Activated CD4-positive, alpha-beta T cell treated with anti-CD3 and anti-CD28 coated beads, Interleukin-2, Interleukin-4, amounts not matched to agents 100 ng/mL and 50 ng/mL, durations not matched to agents 16 hours and 8 hours (primary cell): ENCODE results near the gene IRS1.

Experiments
- DNase-seq: peaks from one replicate; pipeline ENCODE4 v3.0.0-alpha.2; 2020; ENCODE audit warnings: low spot score

The IRS1 gene

GRCh38 chr2:226756131-226756530 is 43.5 kb downstream of the IRS1 start:
- DNase-seq = no peak

- DNase-seq = no peak
Measured at GRCh38 chr2:226755631-226756030, 44.0 kb downstream of the IRS1 start.

GRCh38 chr2:226754821-226755604 is 44.6 kb downstream of the IRS1 start:
- DNase-seq = no peak

DNA sequence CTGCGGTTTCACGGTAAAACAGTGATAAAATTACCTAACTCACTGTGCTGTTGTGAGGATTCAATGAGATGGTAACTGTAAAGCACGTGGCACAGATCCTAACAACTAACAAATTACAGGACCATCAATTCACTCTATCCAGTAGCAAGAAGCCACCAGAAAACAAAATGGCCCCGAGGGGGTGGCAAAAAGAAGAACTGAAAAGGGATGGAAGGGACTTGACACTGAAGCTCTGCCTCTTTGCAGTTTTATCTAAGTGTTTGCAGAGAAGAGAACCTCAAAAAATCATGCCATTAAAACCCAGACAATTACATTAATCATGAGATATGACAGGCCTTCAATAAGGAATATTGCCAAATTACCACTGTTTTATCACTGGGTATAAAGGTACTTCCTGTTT is 46.7 kb downstream of the IRS1 start:
- DNase-seq = no peak

- no peak for DNase-seq
Measured at GRCh38 chr2:226747288-226747687, 52.3 kb downstream of the IRS1 start.

- no peak for DNase-seq
Measured at GRCh38 chr2:226746196-226746800, 53.3 kb downstream of the IRS1 start.

DNA sequence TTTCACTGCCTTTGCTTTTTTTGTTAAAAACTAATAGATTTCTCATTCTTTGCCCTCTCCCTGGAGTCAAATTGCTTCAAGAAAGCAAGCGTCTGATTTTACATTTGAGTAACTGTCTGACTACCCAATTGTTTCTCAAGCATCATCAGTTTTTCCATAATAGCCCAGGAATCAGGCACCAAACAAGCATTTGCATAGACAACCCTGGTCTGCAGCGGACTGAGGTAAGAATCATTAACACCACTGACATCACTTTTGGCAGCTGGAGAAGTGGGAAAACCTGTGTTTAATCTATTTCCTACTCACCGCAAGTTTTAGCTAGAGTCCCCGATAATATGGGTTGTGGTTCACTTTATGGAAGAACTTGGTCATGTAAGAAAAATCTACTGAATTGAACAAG is 55.7 kb downstream of the IRS1 start:
- DNase-seq = no peak

DNA sequence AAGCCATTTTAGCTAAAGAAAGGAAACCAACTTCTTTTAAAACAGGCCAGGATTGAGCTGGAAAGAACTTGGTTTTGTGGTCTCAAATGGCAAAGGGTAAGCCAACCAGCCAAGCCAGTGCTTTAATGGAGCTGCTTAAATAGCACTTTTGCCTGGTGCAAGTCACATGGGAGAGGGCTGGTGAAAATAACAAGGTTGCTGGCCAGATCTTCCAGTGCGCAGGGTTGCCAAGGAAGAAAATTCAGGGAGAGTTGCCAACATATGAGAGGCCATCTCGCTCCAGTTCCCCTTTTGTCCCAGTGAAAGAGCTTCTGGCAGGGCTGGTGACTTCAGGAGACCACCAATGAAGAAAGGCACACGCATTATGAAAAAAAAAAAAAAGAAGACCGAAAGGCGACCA is 57.3 kb downstream of the IRS1 start:
- DNase-seq = no peak

GRCh38 chr2:226740039-226740648 is 59.5 kb downstream of the IRS1 start:
- no peak for DNase-seq

- DNase-seq = no peak
Measured at GRCh38 chr2:226739545-226740030, 60.0 kb downstream of the IRS1 start.

DNA sequence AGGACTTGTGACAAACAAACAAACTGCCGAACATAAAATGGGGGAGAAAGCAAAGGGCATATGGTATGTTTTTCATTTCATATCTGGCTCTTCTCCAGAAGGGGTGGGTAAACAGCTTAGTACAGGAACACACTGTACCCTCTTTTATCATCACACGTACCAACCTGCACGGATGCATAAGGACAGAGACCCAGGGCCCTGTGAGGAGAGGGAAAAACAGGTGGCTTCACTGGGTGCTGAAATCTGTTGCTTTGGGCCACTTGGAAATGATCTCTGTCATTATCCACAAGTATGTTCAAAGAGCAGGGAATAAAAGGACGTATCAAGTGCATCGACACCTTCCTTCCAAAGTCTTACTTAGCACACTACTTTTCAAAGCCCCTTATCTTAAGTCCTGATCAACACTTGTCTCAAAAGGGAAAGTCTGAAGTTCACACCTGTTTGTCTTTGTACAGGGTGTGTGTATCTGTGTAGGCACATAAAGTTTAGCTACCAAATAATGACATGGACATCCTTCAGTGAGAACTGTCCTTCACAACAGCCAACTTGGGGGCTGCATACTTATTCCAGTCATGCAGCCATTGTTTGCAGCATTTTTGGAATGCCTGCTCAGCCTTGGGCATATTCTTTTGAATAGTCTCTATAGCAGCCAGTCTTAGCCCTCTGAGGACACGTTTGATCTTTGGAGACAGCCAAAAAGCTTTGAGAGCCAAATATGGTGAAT is 60.6 kb downstream of the IRS1 start:
- no peak for DNase-seq

GRCh38 chr2:226738191-226738820 is 61.3 kb downstream of the IRS1 start:
- no peak for DNase-seq

DNA sequence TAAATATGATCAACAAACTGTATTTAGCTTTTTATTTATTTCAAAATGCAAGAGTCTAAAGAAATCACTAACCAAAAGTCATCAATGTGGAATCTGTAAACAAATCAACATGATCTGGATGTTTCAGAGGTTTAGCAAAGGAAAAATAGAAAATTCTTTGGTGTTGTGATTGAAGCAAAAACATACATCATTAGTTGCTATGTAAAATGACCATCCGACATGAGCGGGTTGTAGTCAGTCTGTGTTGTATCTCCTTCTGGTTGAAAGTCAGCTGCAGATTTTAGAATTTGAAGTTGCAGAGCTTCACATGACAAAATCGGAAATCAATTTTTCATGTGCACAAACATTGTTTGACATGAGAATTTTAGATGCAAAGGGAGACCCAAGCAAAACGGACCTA is 63.2 kb downstream of the IRS1 start:
- DNase-seq = no peak

GRCh38 chr2:226733927-226734564 is 65.6 kb downstream of the IRS1 start:
- no peak for DNase-seq

- DNase-seq = no peak
Measured at GRCh38 chr2:226733189-226733858, 66.3 kb downstream of the IRS1 start.

DNA sequence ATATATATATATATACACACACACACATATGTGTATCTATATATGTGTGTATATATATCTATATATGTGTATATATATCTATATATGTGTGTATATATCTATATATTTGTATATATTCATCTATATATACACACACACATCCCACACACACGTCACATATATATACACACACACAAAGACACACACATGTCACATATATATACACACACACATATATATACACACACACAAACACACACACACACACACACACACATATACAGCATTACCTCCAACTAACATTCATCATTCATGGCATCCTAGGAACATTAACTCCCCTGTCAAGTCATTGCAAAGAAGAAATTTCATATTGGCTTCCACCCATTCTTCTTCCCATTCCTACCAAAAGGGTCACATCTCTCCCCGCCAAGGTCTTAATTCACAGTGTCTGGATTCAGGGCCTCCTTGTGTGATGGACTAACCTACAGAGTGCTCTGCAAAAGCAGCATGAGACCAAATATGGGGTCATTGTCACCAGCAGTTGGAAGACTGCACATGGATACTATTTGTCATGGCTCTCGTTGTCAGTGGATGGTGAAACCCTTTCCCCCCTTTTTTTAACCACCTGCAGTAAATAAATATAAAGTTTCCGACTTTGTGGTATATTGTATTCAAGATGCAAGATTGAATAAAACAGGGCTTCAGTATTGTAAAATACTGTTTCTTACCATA is 67.0 kb downstream of the IRS1 start:
- no peak for DNase-seq

DNA sequence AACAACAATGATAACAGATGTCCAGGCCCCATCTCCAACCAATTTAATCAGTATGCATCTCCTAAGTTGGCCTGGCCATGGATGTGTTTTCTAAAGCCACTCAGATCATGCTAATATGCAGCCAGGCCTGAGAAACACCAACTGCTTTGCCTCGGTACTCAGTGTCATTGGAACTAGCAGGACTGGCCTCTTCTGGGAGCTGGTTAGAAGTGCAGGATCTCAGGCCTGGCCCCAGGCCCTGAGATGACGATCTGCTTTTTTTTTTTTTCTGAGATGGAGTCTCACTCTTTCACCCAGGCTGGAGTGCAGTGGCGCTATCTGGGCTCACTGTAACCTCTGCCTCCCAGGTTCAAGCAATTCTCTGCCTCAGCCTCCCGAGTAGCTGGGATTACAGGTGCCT is 69.1 kb downstream of the IRS1 start:
- DNase-seq = no peak

- DNase-seq = no peak
Measured at GRCh38 chr2:226728996-226729395, 70.6 kb downstream of the IRS1 start.

DNA sequence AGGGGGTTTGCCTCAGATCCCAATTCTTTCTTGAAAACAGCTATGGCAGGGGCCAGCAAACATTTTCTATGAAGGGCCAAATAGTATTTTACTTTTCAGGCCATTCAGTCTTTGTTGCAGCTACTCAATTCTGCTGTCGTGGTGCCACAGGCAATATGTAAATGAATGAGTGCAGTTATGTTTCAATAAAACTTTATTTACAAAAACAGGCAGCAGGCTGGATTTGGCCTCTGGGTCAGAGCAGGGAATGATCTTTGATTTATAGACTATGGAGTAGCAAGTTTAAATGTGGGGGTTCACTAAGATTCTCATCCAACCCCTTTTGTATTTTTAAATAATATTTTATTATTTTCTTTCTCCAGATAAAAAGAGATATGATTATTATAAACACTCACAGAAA is 72.4 kb downstream of the IRS1 start:
- DNase-seq = no peak

- DNase-seq = no peak
Measured at GRCh38 chr2:226726546-226726945, 73.1 kb downstream of the IRS1 start.
